Adipose tissue (tissue), 3 donors: ENCODE measurements around the gene LNPEP. TPM values are rescaled to one million over a fixed set of nuclear protein-coding genes. Genes with fewer than 3 reads are reported as not detected.

ENCODE experiments used
- H3K27ac ChIP-seq: one replicate; pipeline ENCODE4 v1.5.1; 2013; ENCODE audit warnings: low read depth, low read length
- WGBS, 3 donors: extraction: QIAGEN DNeasy Blood & Tissue Kit; methylation state at CpG; one replicate each; pipeline ENCODE4 v1.1.7; 2013; 5-methylcytosine and 5-hydroxymethylcytosine counted together
- polyA plus RNA-seq, 3 donors: library from polyadenylated mRNA; stranded (reverse); fragments of 200-250 nt; gene quantifications; one replicate each; pipeline ENCODE4 v1.2.3, GENCODE V29; 2013
- donor health status: healthy with polysubstance abuse.
- donor health status: Bipolar disorder and iron deficiency.
- donor health status: healthy.

LNPEP gene
- polyA plus RNA-seq, 3 donors: 2.9 to 11.0 (median 3.1) TPM

DNA sequence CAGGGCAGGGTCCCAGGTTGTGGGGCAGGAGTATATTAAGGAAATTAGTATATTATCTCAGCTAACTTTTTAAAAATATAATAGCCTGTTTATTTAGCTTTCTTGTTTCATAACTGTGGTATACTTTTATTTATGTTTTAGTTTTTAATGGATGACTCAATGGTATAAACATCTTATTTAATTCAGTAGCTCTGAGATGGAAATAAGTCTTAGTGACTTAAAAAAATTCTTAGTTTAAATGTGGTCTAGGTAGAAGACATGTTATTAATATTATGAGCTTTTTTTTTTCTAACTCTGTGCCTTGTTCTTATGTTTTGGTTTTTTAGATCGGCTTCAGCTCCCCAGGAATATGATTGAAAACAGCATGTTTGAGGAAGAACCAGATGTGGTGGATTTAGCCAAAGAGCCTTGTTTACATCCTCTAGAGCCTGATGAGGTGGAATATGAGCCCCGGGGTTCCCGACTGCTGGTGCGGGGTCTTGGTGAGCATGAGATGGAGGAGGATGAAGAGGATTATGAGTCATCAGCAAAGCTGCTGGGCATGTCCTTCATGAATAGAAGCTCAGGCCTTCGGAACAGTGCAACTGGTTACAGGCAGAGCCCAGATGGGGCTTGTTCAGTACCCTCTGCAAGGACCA is 43.1 kb downstream of the LNPEP start:
- WGBS, 3 donors: 98 to 99% (median 98%) methylated on average over 5 of the region's 5 CpGs
- H3K27ac ChIP-seq: no peak overlapping the region

DNA sequence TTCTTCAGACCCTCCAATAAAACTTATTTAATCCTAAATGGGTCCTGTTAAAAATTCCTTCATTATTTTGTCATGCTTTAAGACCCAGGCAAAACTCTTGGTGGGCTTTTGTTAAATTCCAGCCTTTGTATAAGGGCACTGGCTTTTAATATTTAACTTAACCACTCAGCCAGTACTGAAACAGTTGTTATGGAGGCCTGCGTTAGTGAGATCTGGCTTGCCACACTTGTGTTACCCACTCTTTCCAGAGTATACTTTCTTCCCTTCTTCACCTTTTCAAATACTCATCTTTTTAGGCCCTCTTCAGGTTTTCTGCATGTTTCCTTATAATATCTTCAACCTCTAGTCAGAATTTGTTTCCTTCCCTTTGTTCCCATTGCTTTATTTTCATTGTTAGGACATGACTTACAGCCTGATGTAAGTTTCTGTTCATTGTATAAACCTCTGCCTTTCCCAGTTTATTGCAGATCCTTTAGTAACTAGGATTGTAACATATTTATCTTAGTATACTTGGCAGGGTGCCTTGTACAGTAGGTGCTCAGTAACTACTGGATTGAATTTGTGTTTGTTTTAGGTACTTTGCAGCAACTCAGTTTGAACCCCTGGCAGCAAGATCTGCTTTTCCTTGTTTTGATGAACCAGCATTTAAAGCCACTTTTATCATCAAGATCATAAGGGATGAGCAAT is 48.8 kb downstream of the LNPEP start:
- no peak overlapping the region for H3K27ac ChIP-seq

DNA sequence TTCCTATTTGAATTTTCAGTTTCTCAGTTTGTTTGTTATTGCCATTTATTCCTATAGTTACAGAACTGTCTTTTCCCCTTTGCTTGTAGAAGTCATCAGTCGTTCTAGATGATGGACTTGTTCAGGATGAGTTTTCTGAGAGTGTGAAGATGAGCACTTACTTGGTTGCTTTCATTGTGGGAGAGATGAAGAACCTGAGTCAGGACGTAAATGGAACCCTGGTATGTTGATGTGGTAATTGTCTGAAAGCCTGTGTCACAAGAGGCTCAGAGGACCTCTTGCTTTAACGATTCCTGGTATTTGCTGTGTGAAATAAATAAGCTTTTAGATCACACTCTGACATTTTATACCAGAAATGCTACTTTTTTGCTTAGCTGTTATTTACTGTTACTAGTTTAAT is 50.6 kb downstream of the LNPEP start:
- H3K27ac ChIP-seq: no peak overlapping the region
- WGBS, 3 donors: 70 to 91% (median 77%) methylated on average over 3 of the region's 3 CpGs

More for the DNA sequence above, 48.8 kb downstream of the LNPEP start:
- 0 to 100% (median 100%) methylated on average over 1 of the region's 1 CpG for WGBS, 3 donors

DNA sequence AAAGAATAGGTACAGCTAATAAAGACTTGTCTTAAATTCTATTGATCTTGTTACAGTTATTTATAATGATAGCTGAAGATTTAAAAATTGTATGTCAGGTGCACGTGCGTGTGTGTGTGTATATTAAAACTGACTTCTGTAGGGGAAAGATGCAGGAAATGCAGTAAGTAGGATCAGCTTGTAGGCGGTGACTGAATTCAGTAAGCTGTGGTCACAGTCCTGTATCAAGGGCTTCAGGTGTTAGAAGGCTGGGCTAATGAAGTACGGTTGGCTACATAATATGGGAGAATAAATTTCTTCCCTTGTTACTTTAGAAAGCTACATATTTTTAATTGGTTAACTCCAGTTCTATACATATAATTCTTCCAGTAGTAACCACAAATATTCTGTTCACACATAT is 54.2 kb downstream of the LNPEP start:
- no peak overlapping the region for H3K27ac ChIP-seq
- 93 to 97% (median 93%) methylated on average over 4 of the region's 4 CpGs for WGBS, 3 donors

DNA sequence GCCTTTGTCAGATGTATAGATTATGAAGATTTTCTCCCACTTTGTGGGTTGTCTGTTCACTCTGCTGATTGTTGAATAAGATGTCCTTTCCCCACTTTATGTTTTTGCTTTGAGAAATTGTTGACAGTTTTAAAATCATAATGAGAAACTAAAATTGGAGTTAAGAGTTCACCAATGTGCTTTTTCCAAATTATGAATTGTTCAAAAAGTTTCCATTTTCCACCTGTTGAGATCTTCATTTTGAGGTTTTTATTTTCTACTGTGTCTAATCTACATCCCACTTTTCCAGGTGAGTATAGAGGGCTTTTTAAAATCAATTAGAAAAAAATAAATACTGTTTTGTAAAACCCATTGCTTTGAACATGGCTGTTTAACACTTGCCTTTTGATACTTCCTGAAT is 55.8 kb downstream of the LNPEP start:
- no peak overlapping the region for H3K27ac ChIP-seq

DNA sequence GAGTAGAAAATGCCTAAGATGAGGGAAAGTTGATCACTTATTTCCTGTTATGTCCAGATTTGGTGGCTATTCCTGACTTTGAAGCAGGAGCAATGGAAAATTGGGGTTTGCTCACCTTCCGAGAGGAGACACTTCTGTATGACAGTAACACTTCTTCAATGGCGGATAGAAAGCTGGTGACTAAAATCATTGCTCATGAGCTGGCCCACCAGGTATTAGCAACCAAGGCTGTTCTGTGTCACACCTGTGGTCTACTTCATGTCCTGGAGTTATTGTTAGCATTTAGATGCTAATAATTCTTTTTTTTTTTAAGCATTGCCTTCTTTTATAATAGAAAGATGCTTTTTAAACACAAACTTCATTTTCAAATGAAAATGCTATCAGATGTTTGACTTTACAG is 57.9 kb downstream of the LNPEP start:
- 91 to 100% (median 98%) methylated on average over 2 of the region's 2 CpGs for WGBS, 3 donors
- H3K27ac ChIP-seq: no peak overlapping the region

DNA sequence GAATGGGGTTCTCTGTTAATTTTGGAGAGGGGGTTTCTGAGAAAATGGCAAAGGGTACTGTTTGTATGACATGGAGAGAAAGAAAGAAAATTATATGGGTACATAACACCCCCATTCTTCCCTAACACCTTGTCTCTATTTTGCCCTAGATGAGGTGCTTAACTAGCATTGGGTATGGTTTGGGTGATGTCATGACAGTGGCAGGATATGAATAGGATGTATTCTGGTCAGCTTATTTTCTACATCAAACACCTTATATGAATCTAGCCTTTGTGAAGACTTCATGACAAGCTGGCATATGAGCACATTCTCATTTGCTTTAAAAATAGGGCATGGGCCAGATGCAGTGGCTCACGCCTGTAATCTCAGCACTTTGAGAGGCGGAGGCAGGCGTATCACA is 58.6 kb downstream of the LNPEP start:
- 90 to 94% (median 93%) methylated on average over 3 of the region's 3 CpGs for WGBS, 3 donors
- H3K27ac ChIP-seq: no peak overlapping the region

DNA sequence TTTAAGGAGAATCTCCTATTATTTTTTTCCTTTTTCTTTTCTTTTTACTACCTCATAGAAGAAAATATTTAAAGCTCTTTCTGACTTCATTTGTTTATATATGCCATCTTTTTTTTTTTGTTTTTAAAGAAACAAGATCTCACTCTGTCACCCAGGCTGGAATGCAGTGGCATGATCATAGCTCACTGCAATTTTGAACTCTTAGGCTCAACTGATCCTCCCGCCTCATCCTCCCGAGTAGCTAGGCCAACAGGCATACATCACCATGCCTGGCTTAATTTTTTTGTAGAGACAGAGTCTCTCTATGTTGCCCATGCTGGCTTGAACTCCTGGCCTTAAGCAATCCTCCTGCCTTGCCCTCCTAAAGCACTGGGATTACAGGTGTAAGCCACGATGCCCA is 59.5 kb downstream of the LNPEP start:
- H3K27ac ChIP-seq: no peak overlapping the region
- WGBS, 3 donors: 76 to 83% (median 76%) methylated on average over 3 of the region's 3 CpGs

DNA sequence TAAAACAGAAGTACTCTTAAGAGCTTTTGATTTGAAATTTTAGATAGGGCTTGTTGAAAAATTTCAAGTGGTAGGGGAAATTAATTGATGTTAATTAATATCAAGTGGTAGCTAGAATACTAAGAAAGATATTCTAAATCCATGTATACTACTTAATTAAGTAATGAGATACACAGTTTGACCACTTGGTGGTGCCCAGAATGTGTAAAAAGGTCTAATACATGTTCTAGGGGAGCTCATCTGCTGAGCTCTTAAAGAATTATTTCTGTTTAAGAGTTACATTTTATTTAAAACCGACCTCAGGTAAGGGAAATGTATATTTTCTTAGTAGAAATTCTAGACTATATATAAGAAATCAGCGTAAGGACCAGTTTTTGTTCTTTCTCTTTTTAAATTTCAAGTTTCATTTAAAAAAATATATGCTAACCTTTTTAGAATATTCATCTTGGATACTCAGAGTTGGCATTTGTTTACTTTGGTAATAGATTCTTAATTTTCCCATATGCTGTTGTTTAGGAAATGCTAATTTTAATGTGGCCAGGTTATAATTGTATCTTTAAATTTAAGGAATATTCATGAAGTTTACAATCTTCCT is 61.5 kb downstream of the LNPEP start:
- no peak overlapping the region for H3K27ac ChIP-seq
- 51 to 59% (median 54%) methylated on average over 2 of the region's 2 CpGs for WGBS, 3 donors

DNA sequence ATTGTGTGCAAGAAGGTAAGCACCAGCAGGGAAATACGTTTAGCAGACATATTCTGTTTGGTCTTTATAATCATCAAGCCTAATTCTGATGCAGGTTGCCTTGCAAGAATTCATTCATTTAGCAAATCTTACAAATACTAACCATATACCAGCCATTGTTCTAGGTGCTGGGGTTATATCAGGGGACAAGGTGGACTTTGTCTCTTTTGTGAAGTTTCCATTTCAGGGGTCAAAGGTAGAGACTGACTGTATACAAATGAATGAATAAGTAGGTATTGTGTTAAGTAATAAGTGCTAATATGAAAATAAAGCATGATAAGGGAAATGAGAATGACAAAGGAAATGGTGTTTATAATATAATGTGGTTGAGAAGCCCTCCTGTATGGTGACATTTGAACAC is 64.0 kb downstream of the LNPEP start:
- 49 to 93% (median 93%) methylated on average over 1 of the region's 1 CpG for WGBS, 3 donors
- H3K27ac ChIP-seq: no peak overlapping the region

DNA sequence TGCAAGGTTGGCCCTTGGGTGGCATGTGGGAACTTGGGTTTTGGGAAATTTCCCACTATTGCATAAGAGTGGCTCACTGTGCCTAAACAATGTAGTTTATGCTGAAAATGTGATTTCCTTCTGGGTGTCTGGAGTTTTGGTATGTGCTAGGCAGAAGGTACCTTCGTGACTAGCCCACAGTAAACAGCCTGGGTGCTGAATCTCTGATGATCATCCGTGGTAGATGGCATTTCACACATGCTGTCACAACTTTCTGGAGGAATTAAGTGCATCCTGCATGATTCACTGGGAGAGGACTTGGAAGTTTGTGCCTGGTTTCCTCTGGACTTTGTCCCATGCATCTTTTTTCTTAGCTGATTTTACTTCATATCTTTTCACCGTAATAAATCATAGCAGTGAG is 64.5 kb downstream of the LNPEP start:
- no peak overlapping the region for H3K27ac ChIP-seq
- WGBS, 3 donors: 90 to 94% (median 94%) methylated on average over 3 of the region's 3 CpGs

DNA sequence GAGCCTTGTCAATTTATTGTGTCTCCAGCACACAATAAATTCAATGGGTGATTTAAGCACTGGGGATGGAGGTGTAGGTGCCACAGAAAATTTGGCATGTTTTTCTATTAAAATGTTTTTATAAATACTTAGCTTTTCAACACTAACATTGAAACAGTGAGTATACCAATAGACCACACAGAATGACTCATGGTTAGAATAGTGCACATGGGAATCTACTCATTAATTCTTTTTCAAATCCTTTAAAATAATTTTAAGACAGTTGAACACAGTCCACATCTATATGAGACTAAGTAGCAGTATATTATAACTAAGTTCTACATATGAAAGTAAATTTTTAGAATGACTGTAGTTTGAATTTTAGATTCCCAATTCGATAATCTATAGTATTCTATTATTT is 67.1 kb downstream of the LNPEP start:
- H3K27ac ChIP-seq: no peak overlapping the region
- WGBS, 3 donors: 96 to 98% (median 98%) methylated on average over 1 of the region's 1 CpG

DNA sequence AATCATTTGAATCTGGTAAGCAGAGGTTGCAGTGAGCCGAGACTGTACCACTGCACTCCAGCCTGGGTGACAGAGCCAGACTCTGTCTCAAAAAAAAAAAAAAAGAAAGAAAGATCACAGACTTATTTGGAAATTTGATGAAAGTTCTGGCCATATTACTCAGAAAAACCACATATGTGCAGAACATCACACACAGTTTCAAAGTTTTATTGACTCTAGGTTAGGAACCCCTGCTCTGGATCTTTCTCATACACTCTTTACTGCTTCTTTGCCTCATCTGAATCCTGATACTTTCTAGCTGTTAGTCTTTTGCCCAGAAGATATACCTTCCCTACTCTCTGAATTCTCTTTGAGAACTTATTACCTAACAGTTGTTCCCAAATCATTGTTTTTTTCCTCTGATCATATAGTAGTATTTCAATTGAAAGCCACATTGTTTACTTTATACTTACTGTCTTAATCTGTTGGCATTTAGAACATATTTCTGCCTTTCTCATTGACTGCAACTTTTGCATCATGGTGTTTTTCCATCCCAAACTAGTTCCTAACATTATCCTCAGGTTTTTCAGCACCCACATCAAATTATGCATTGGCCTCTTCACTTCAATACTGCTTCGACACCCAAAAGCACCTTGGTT is 68.7 kb downstream of the LNPEP start:
- H3K27ac ChIP-seq: no peak overlapping the region
- WGBS, 3 donors: 96 to 100% (median 99%) methylated on average over 2 of the region's 2 CpGs

DNA sequence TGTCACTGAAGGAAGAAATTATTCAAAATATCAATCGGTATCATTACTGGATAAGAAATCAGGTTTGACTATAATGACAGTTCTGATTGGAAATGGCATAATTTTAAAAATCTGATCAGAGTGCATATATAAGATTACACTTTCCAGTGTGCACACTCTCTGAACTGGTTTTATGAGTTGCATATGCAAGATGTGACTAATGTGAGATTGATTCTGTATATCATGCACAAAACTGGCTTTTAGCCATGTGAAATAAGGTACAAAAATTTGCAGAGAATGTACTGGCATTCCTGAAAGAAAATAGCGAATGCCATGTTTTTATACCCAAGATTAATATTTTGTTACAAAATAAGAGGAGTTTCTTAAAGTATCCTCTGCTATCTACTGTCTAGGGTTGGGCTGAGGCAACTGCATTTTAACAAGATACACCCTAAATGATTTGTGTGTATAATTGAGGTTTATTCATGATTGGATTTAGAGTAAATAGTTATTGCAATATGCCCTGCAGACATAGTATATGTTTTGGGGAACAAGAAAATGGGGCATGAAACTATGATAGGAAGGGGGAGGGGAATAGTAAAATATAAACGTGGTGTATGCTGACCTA is 70.7 kb downstream of the LNPEP start:
- 69 to 77% (median 74%) methylated on average over 3 of the region's 3 CpGs for WGBS, 3 donors
- H3K27ac ChIP-seq: no peak overlapping the region

DNA sequence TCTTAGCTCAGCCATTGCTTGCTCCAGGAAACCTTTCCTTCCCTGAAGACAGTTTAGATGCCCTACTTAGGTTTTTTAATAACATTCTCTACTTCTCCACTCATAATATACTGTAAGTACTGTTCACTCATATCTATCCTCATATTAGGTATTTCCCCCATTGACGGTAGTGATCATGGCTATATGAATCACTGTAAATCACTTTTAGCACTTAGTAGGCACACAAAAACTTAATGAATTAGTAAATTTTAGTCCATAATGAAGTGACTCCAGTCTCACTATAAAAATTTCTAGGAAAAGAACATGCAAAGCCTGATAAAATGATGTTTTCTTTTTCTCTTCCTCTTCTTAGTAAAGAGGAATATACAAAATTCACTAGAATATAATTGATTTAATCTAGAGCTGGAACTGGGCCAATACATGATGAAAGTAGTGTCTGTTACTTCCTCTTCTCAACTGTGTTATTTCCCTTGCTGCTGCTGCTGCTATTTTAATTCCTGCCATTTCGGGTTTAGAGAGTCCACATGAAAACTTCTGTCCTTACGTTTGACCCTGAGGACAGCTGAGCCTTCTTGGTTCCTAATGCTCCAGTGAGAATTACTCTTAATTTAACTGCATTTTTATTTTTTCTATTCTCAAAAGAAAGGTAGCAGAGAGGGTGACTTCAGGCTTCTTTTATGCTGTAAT is 73.5 kb downstream of the LNPEP start:
- WGBS, 3 donors: 18 to 67% (median 31%) methylated on average over 3 of the region's 3 CpGs
- no peak overlapping the region for H3K27ac ChIP-seq

DNA sequence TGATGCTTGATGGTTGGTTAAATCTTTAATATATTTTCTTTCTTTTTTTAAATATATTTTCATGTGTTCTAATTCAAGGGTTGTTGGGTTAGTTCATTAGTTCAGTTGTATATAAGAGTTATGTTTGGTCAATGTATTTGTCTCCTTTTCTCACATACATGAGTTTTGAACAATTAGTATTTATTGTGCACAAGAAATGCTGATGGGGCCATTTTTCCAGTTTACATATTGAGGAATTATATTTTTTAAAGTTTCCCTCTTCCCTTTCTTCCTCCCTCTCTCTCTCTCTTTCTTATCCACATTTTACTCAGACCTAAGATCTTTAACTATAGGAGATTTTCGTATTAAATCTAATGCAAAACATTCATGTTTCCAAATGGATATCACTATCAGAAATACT is 74.0 kb downstream of the LNPEP start:
- no peak overlapping the region for H3K27ac ChIP-seq
- WGBS, 3 donors: 92 to 96% (median 95%) methylated on average over 1 of the region's 1 CpG

DNA sequence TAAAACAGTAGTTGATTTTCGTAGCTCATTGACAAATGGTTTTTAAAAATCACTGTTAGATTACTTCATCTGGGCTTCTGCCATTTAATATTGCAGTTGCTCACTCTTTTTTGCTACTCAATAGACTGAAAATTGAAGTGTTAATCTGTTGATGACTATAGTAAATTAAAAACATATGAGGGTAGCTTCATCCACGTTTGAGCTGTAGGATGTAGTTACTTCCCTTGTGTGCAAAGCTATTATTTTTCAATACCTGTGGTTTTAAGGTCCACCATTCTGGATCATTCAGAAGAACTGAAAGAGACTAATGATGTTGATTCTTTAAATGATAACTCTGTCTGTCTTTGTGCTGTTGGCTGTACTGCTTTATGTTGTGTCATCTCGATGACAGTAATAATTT is 74.7 kb downstream of the LNPEP start:
- WGBS, 3 donors: 59 to 82% (median 60%) methylated on average over 3 of the region's 3 CpGs
- no peak overlapping the region for H3K27ac ChIP-seq

DNA sequence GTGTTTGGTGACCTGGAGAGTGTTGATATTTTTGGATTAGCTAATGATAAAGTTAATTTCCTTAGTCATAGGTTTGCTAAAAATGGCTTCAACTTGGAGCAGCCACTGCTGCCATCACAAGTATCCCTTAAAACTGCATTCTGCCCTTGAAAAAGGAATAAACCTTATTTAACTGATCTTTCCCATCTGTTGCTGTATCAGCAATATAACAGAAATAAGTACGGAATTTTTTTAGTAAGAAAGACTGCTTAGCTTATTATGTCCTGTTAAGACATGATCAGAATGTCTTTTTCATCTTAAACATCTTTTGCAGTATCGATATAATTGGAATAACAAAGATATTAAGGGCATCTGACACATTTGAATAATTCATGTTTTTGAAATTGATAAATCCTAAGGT is 75.7 kb downstream of the LNPEP start:
- H3K27ac ChIP-seq: no peak overlapping the region
- WGBS, 3 donors: 97 to 98% (median 97%) methylated on average over 2 of the region's 2 CpGs
